Measurements from ENCODE around the gene SPTBN2.

SPTBN2 gene

GRCh38 chr11:66715346-66716085 lies 13.5 kb downstream of the SPTBN2 start:
- TF ChIP-seq TAF1 (IDR thresholded peaks at IDR 0.05; ENCODE audit: borderline replicate concordance, insufficient read depth, low read length) (no peak), FOXP2 (optimal IDR thresholded peaks at IDR 0.05; ENCODE audit: borderline replicate concordance, extremely low read depth, extremely low read length, insufficient read depth) (no peak), POLR2AphosphoS5 (IDR thresholded peaks at IDR 0.05; ENCODE audit: low read depth, low read length) (no peak), SIN3A (IDR thresholded peaks at IDR 0.05; ENCODE audit: borderline replicate concordance, insufficient read depth, low read length) (no peak)
- TF ChIP-seq, protein P1, sequence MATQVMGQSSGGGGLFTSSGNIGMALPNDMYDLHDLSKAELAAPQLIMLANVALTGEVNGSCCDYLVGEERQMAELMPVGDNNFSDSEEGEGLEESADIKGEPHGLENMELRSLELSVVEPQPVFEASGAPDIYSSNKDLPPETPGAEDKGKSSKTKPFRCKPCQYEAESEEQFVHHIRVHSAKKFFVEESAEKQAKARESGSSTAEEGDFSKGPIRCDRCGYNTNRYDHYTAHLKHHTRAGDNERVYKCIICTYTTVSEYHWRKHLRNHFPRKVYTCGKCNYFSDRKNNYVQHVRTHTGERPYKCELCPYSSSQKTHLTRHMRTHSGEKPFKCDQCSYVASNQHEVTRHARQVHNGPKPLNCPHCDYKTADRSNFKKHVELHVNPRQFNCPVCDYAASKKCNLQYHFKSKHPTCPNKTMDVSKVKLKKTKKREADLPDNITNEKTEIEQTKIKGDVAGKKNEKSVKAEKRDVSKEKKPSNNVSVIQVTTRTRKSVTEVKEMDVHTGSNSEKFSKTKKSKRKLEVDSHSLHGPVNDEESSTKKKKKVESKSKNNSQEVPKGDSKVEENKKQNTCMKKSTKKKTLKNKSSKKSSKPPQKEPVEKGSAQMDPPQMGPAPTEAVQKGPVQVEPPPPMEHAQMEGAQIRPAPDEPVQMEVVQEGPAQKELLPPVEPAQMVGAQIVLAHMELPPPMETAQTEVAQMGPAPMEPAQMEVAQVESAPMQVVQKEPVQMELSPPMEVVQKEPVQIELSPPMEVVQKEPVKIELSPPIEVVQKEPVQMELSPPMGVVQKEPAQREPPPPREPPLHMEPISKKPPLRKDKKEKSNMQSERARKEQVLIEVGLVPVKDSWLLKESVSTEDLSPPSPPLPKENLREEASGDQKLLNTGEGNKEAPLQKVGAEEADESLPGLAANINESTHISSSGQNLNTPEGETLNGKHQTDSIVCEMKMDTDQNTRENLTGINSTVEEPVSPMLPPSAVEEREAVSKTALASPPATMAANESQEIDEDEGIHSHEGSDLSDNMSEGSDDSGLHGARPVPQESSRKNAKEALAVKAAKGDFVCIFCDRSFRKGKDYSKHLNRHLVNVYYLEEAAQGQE (IDR thresholded peaks at IDR 0.05; ENCODE audit: insufficient read depth in 1 of 2, low read depth in 2 of 2, low read length in 2 of 2), result no peak

- TF ChIP-seq, protein P1 (IDR thresholded peaks at IDR 0.05; ENCODE audit: insufficient read depth in 1 of 2, low read depth in 2 of 2, low read length in 2 of 2), result no peak
- no peak for TF ChIP-seq FOXP2 (optimal IDR thresholded peaks at IDR 0.05; ENCODE audit: borderline replicate concordance, extremely low read depth, extremely low read length, insufficient read depth)
- no peak for TF ChIP-seq TAF1 (IDR thresholded peaks at IDR 0.05; ENCODE audit: borderline replicate concordance, insufficient read depth, low read length)
- TF ChIP-seq SIN3A (IDR thresholded peaks at IDR 0.05; ENCODE audit: borderline replicate concordance, insufficient read depth, low read length), result no peak
- TF ChIP-seq POLR2AphosphoS5 (IDR thresholded peaks at IDR 0.05; ENCODE audit: low read depth, low read length), result no peak
These were observed 15.1 kb downstream of the SPTBN2 start for GRCh38 chr11:66713746-66714480.

GRCh38 chr11:66710384-66710930 lies 18.6 kb downstream of the SPTBN2 start:
- TF ChIP-seq TAF1 (IDR thresholded peaks at IDR 0.05; ENCODE audit: borderline replicate concordance, insufficient read depth, low read length), result no peak
- TF ChIP-seq, protein P1 (IDR thresholded peaks at IDR 0.05; ENCODE audit: insufficient read depth in 1 of 2, low read depth in 2 of 2, low read length in 2 of 2), result no peak
- TF ChIP-seq FOXP2 (optimal IDR thresholded peaks at IDR 0.05; ENCODE audit: borderline replicate concordance, extremely low read depth, extremely low read length, insufficient read depth), result no peak
- TF ChIP-seq POLR2AphosphoS5 (IDR thresholded peaks at IDR 0.05; ENCODE audit: low read depth, low read length), result no peak
- TF ChIP-seq SIN3A (IDR thresholded peaks at IDR 0.05; ENCODE audit: borderline replicate concordance, insufficient read depth, low read length), result no peak

- no peak for TF ChIP-seq SIN3A (IDR thresholded peaks at IDR 0.05; ENCODE audit: borderline replicate concordance, insufficient read depth, low read length)
- TF ChIP-seq TAF1 (IDR thresholded peaks at IDR 0.05; ENCODE audit: borderline replicate concordance, insufficient read depth, low read length), result no peak
- TF ChIP-seq FOXP2 (optimal IDR thresholded peaks at IDR 0.05; ENCODE audit: borderline replicate concordance, extremely low read depth, extremely low read length, insufficient read depth), result no peak
- no peak for TF ChIP-seq POLR2AphosphoS5 (IDR thresholded peaks at IDR 0.05; ENCODE audit: low read depth, low read length)
- TF ChIP-seq, protein P1 (IDR thresholded peaks at IDR 0.05; ENCODE audit: insufficient read depth in 1 of 2, low read depth in 2 of 2, low read length in 2 of 2), result no peak
These were observed 20.3 kb downstream of the SPTBN2 start for GRCh38 chr11:66708701-66709100.
